Measurements from ENCODE around the gene ACE.

Gene ACE

GRCh38 chr17:63544467-63545301, 67.8 kb downstream of the ACE start:
- no peak for DNase-seq (ENCODE audit: low spot score)
- H3K27ac ChIP-seq, result no peak overlapping the region
- H3K4me3 ChIP-seq, result no peak overlapping the region
- no peak for TF ChIP-seq CTCF (IDR thresholded peaks at IDR 0.05)

- Histone ChIP-seq H3K4me3 (no peak overlapping the region), H3K27ac (no peak overlapping the region)
- peak; percentile 58 for DNase-seq (ENCODE audit: low spot score)
- no peak for TF ChIP-seq CTCF (IDR thresholded peaks at IDR 0.05)
Measured at GRCh38 chr17:63546308-63547082, 69.6 kb downstream of the ACE start.

GRCh38 chr17:63547083-63547523, 70.2 kb downstream of the ACE start:
- no peak overlapping the region for H3K4me3 ChIP-seq
- DNase-seq (ENCODE audit: low spot score), result no peak
- H3K27ac ChIP-seq, result no peak overlapping the region
- TF ChIP-seq CTCF (IDR thresholded peaks at IDR 0.05), result no peak

Measured in coronary artery (tissue), 2 donors.